ENCODE measurements around the gene SUSD3.

Gene SUSD3

GRCh38 chr9:93053781-93054331 is 4.6 kb upstream of the SUSD3 start:
- DNase-seq = no peak

- DNase-seq = no peak
Observed at GRCh38 chr9:93054758-93055704, 3.5 kb upstream of the SUSD3 start.

GRCh38 chr9:93057042-93057702 is 1.3 kb upstream of the SUSD3 start:
- no peak for DNase-seq

- DNase-seq = no peak
Observed at GRCh38 chr9:93057703-93058354, 672 bp upstream of the SUSD3 start.

GRCh38 chr9:93059011-93059714 is 662 bp downstream of the SUSD3 start:
- DNase-seq = no peak

GRCh38 chr9:93059715-93060578 is 1.4 kb downstream of the SUSD3 start:
- no peak for DNase-seq

GRCh38 chr9:93060746-93061259 is 2.3 kb downstream of the SUSD3 start:
- no peak for DNase-seq

- DNase-seq = no peak
Observed at GRCh38 chr9:93061260-93061751, 2.8 kb downstream of the SUSD3 start.

- no peak for DNase-seq
Observed at GRCh38 chr9:93061791-93062763, 3.6 kb downstream of the SUSD3 start.

- DNase-seq = no peak
Observed at GRCh38 chr9:93064392-93065134, 6.1 kb downstream of the SUSD3 start.

GRCh38 chr9:93065135-93065720 is 6.7 kb downstream of the SUSD3 start:
- no peak for DNase-seq

GRCh38 chr9:93066978-93067603 is 8.6 kb downstream of the SUSD3 start:
- no peak for DNase-seq

- DNase-seq = no peak
Observed at GRCh38 chr9:93068956-93069355, 10.5 kb downstream of the SUSD3 start.

GRCh38 chr9:93071464-93071863 is 13.0 kb downstream of the SUSD3 start:
- DNase-seq = no peak

GRCh38 chr9:93072383-93072795 is 13.9 kb downstream of the SUSD3 start:
- DNase-seq = no peak

GRCh38 chr9:93076101-93076791 is 17.7 kb downstream of the SUSD3 start:
- DNase-seq = no peak

- no peak for DNase-seq
Observed at GRCh38 chr9:93076792-93077128, 18.3 kb downstream of the SUSD3 start.

- DNase-seq = no peak
Observed at GRCh38 chr9:93077367-93077766, 18.9 kb downstream of the SUSD3 start.
